Subcutaneous abdominal adipose tissue (tissue), 5 donors: ENCODE data around the gene SNRPD3.
"Not testable (repeated sequence)": the region's sequence is repeated elsewhere in the genome, so short reads cannot be mapped to it uniquely, and the experiment has no call there.

Experiments
- H3K27ac ChIP-seq: one replicate; pipeline ENCODE4 v1.7.0; 2013; ENCODE audit warnings: low read depth, mild to moderate bottlenecking, inconsistent platforms, low read length, moderate library complexity
- H3K27me3 ChIP-seq, 5 donors: one replicate each; pipeline ENCODE4 v1.7.0; 2013; ENCODE audit warnings: low read length in 5 of 5, inconsistent platforms in 1 of 5; ENCODE audit not compliant: control insufficient read depth in 5 of 5, insufficient read depth in 4 of 5
- H3K36me3 ChIP-seq, 5 donors: one replicate each; pipeline ENCODE4 v1.7.0; 2013; ENCODE audit warnings: low read length in 5 of 5; ENCODE audit not compliant: control insufficient read depth in 5 of 5, insufficient read depth in 5 of 5
- H3K4me1 ChIP-seq, 5 donors: one replicate each; pipeline ENCODE4 v1.7.0; 2013; ENCODE audit warnings: low read length in 5 of 5, mild to moderate bottlenecking in 3 of 5, moderate library complexity in 1 of 5; ENCODE audit not compliant: control insufficient read depth in 5 of 5, insufficient read depth in 5 of 5
- H3K4me3 ChIP-seq, 5 donors: one replicate each; pipeline ENCODE4 v1.7.0; 2013; ENCODE audit warnings: low read length in 5 of 5, low read depth in 1 of 5
- H3K9ac ChIP-seq, 5 donors: one replicate each; pipeline ENCODE4 v1.7.0; 2013; ENCODE audit warnings: low read length in 5 of 5, mild to moderate bottlenecking in 4 of 5, moderate library complexity in 3 of 5
- H3K9me3 ChIP-seq, 5 donors: one replicate each; pipeline ENCODE4 v1.7.0; 2013; ENCODE audit warnings: low read length in 5 of 5; ENCODE audit not compliant: control insufficient read depth in 5 of 5
- donor health status: healthy.
- donor health status: healthy.
- donor health status: healthy.
- donor health status: healthy.
- donor health status: healthy.

The SNRPD3 gene

GRCh38 chr22:24589518-24590030, 33.8 kb downstream of the SNRPD3 start:
- Histone ChIP-seq H3K27ac (no peak overlapping the region), H3K27me3 (no peaks in the 10 kb centered on the region), H3K9ac (no peak overlapping the region), H3K36me3 (peaks cover 0 to 40% (median 31%) of the 10 kb centered on the region in 5 donors), H3K4me3 (no peak overlapping the region), H3K4me1 (peaks cover 0 to 15% (median 13%) of the 10 kb centered on the region in 5 donors), H3K9me3 (no peaks in the 10 kb centered on the region)

- Histone ChIP-seq H3K27me3 (no peaks in the 10 kb centered on the region), H3K4me1 (peaks cover 0 to 15% (median 13%) of the 10 kb centered on the region in 5 donors), H3K9ac (no peak overlapping the region), H3K27ac (no peak overlapping the region), H3K9me3 (no peaks in the 10 kb centered on the region), H3K36me3 (peaks cover 0 to 36% (median 30%) of the 10 kb centered on the region in 5 donors), H3K4me3 (no peak overlapping the region)
Observed at GRCh38 chr22:24590596-24591173, 34.9 kb downstream of the SNRPD3 start.

DNA sequence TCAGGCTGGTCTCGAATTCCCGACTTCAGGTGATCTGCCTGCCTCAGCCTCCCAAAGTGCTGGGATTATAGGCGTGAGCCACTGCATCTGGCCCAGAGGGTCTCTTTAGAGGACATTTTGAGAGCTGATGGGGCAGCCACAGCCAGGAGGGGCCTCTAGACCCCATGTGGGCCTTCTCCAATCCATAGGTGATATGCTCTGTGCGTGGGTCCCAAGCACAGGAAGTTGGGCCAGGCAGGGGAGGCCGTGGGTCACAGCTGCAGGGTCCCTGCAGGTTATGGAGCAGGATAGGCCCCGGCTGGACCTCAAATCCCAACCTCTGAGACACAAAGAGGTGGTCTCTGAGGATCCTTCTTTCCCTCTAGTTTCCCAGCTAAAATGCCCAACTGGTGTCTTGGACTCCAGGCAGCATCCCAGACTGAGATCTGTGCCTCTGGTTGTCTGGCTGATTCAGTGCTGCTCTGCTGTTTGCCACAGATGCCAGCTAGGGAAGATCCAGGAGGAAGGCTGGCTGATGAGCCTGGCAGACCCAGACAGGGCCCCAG, 35.6 kb downstream of the SNRPD3 start:
- no peaks in the 10 kb centered on the region for H3K9me3 ChIP-seq
- H3K4me1 ChIP-seq = peaks cover 0 to 15% (median 13%) of the 10 kb centered on the region in 5 donors
- no peak overlapping the region for H3K9ac ChIP-seq
- no peaks in the 10 kb centered on the region for H3K27me3 ChIP-seq
- no peak overlapping the region for H3K4me3 ChIP-seq
- no peak overlapping the region for H3K27ac ChIP-seq
- H3K36me3 ChIP-seq = peaks cover 0 to 29% (median 24%) of the 10 kb centered on the region in 5 donors

DNA sequence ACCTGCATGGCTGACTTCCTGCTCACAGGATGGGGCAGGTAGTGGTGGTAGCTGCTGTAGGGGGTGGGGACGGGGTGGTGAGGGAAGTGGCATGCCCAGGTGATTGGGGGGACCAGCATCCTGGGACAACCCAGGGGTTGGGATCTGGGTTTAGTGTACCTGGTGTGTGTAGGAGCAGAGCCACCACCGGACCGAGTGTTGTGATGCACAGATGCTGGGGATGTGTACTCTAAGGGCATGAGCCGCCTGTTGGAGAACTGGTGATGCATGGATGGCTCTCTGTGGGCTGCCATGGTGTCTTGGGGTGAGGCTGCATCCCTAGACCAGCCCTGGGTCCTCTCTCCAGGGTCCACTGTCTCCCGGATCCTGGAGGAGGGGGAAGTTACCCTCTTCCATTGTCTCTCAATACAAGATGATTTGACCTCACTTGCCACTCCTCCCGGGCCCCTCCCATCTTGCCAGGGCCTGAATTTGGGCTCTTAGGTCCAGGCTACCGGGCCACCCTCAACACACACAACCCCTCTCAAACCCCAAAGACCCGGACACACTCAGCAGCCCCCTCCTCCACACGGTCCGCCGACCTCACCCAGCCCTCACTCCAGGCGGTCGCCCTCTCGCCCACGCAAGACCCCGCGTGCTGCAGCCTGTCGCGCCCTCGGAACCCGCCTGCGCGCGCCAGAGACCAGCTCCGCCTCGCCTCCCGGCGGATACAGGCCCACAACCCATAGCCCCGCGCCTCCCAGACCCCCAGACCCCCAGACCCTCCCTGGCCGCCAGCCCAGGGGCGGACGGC, 36.5 kb downstream of the SNRPD3 start:
- H3K36me3 ChIP-seq = peaks cover 0 to 22% (median 18%) of the 10 kb centered on the region in 5 donors
- H3K4me1 ChIP-seq = peaks cover 0 to 15% (median 13%) of the 10 kb centered on the region in 5 donors
- peak overlapping the region in 2 of 5 donors; percentile 56 to 77 for H3K9ac ChIP-seq
- H3K9me3 ChIP-seq = no peaks in the 10 kb centered on the region
- no peak overlapping the region for H3K27ac ChIP-seq
- H3K4me3 ChIP-seq = peak overlapping the region; percentile 56 to 68 (median 66)
- H3K27me3 ChIP-seq = no peaks in the 10 kb centered on the region

DNA sequence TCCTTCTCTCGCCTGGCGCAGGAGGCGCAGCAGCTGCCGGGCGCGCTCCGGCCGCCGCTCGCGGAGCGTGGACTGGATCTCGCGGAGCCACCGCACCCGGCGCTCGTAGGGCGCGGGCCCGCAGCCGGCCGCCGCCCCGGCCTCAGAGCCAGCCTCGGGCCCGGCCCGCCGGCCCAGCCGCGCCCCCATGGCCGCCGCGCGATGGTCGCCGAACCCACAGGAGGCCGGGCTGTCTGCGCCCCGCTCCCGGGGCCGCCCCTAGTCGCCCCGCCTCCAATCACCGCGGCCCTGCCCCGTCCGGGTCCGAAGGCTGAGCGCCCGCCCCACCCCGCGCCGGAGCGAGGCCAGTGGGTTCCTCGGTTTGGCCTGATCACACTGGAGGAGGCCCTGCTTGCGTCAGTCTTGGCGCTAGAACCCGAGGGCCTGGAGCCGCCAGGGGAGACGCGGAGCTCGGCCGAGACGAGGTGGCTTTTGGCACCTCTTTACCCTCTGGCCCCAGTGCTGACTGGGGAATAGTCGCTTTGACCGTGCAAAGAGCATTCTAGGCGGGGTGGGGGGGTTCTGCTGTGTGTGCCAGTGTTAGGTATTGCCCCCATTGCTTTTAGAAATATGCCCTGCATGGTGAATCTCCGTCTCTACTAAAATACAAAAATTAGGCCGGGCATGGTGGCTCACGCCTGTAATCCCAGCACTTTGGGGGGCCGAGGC, 37.2 kb downstream of the SNRPD3 start, which contains the start of gene LRRC75B:
LRRC75B (minus strand) TSS at position 223 of the 708 bp plus-strand sequence; CDS start at position 189, 34 bp downstream.
- Histone ChIP-seq H3K36me3 (peaks cover 0 to 15% (median 10%) of the 10 kb centered on the region in 5 donors), H3K4me3 (peak within 1 kb of the TSS; percentile 61 to 68 (median 66)), H3K27ac (no peak within 1 kb of the TSS), H3K9ac (peak within 1 kb of the TSS in 4 of 5 donors; percentile 44 to 77 (median 60)), H3K4me1 (peaks cover 0 to 15% (median 13%) of the 10 kb centered on the region in 5 donors), H3K27me3 (no peaks in the 10 kb centered on the region), H3K9me3 (no peaks in the 10 kb centered on the region)

DNA sequence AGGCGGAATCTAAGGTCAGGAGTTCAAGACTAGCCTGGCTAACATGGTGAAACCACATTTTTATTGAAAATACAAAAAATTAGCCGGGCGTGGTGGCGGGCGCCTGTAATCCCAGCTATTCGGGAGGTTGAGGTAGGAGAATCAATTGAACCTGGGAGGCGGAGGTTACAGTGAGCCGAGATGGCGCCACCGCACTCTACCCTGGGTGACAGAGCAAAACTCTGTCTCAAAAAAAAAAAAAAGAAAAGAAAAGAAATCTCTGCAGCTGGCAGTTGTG, 37.7 kb downstream of the SNRPD3 start:
- H3K4me3 ChIP-seq = peak overlapping the region; percentile 61 to 68 (median 65)
- H3K36me3 ChIP-seq = peaks cover 0 to 10% (median 5%) of the 10 kb centered on the region in 5 donors
- H3K4me1 ChIP-seq = peaks cover 0 to 15% (median 13%) of the 10 kb centered on the region in 5 donors
- H3K27me3 ChIP-seq, H3K9me3 ChIP-seq, H3K27ac ChIP-seq: not testable (repeated sequence)
- peak overlapping the region in 2 of 5 donors; percentile 44 to 77 for H3K9ac ChIP-seq

- H3K9me3 ChIP-seq = no peaks in the 10 kb centered on the region
- H3K4me1 ChIP-seq = peaks cover 0 to 15% (median 13%) of the 10 kb centered on the region in 5 donors
- H3K4me3 ChIP-seq = no peak overlapping the region
- no peak overlapping the region for H3K27ac ChIP-seq
- H3K9ac ChIP-seq = no peak overlapping the region
- no peaks in the 10 kb centered on the region for H3K27me3 ChIP-seq
- H3K36me3 ChIP-seq = peaks cover 0 to 5% (median 1%) of the 10 kb centered on the region in 5 donors
Observed at GRCh38 chr22:24593836-24594568, 38.2 kb downstream of the SNRPD3 start.

DNA sequence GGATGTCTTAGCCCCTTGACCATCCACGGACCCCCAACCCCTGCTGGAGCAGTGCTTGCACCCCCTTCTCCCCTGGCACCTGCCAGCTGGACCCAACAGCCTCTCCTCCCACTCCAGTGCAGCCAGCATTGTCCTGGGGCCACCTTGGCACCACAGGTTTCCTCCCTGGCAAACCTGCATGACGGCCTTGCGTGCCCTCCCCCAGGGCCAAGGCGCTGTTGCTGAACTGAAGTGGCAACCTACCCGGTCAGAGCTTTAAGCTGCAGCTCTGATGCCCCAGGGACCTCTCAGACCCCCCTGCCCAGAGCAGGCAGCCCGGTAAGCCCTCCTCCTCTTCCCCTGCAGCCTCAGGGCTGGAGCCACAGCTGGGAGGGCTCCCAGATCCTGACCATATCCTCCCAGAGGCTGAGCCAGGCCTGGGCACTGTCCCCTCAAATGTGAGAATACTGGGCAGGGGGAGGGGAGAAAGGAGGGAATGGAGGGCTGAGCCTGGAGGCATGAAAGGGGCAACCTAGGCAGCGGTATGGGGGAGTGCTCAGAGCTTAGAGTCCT, 38.8 kb downstream of the SNRPD3 start:
- no peak overlapping the region for H3K9ac ChIP-seq
- H3K4me1 ChIP-seq = peaks cover 0 to 15% (median 13%) of the 10 kb centered on the region in 5 donors
- H3K4me3 ChIP-seq = no peak overlapping the region
- no peaks in the 10 kb centered on the region for H3K9me3 ChIP-seq
- H3K27ac ChIP-seq = no peak overlapping the region
- H3K36me3 ChIP-seq = no peaks in the 10 kb centered on the region
- H3K27me3 ChIP-seq = no peaks in the 10 kb centered on the region

GRCh38 chr22:24595228-24595627, 39.4 kb downstream of the SNRPD3 start:
- no peak overlapping the region for H3K27ac ChIP-seq
- no peaks in the 10 kb centered on the region for H3K36me3 ChIP-seq
- H3K4me3 ChIP-seq = no peak overlapping the region
- H3K9ac ChIP-seq = no peak overlapping the region
- no peaks in the 10 kb centered on the region for H3K27me3 ChIP-seq
- no peaks in the 10 kb centered on the region for H3K9me3 ChIP-seq
- peaks cover 0 to 15% (median 13%) of the 10 kb centered on the region in 5 donors for H3K4me1 ChIP-seq
